WTC11 (cell line): ENCODE results near the gene RRAS. TPM values are rescaled to one million over a fixed set of nuclear protein-coding genes. Genes with fewer than 3 reads are reported as not detected.
"Not testable (repeated sequence)": the region's sequence is repeated elsewhere in the genome, so short reads cannot be mapped to it uniquely, and the experiment has no call there.

Source experiments
- ATAC-seq: fragments of 200-7000 bp; cut with Tn5 transposase; 2 replicates; pipeline ENCODE4 v1.10.0; 2021; ENCODE audit warnings: mild to moderate bottlenecking, moderate library complexity
- CTCF ChIA-PET: fragments of 300-600 bp; sonication (Branson Sonifier 250); formaldehyde crosslinking; loops from one replicate; lab custom pipeline; 2021; ENCODE audit warnings: antibody characterized with exemption; lab: Charles Lee
- POLR2A ChIA-PET: fragments of 350-600 bp; sonication (Branson Sonifier 250); formaldehyde crosslinking; loops from one replicate; lab custom pipeline; 2021; ENCODE audit warnings: antibody characterized with exemption; lab: Charles Lee
- DNase-seq: peaks from one replicate; pipeline ENCODE4 v3.0.0; 2021; ENCODE audit warnings: low spot score
- H3K27ac Mint-ChIP-seq: 2 replicates; pipeline ENCODE4 v1.8.0; 2021; ENCODE audit warnings: mixed read lengths
- H3K27me3 Mint-ChIP-seq: 2 replicates; pipeline ENCODE4 v1.8.0; 2021; ENCODE audit warnings: low read depth, mild to moderate bottlenecking, moderate library complexity, mixed read lengths
- H3K36me3 Mint-ChIP-seq: 2 replicates; pipeline ENCODE4 v1.8.0; 2021; ENCODE audit warnings: mixed read lengths
- H3K4me1 Mint-ChIP-seq: 2 replicates; pipeline ENCODE4 v1.8.0; 2022; ENCODE audit warnings: mixed read lengths
- H3K4me3 Mint-ChIP-seq: 2 replicates; pipeline ENCODE4 v1.8.0; 2021; ENCODE audit warnings: mild to moderate bottlenecking, moderate library complexity, mixed read lengths
- H3K9me3 Mint-ChIP-seq: 2 replicates; pipeline ENCODE4 v1.8.0; 2021; ENCODE audit warnings: mixed read lengths
- CBFB ChIP-seq: sonication (generic); formaldehyde crosslinking; IDR thresholded peaks from 2 replicates; pipeline ENCODE4 v1.8.1; 2022; ENCODE audit warnings: mild to moderate bottlenecking, low read depth, missing genetic modification reagents
- E2F4 ChIP-seq: sonication (generic); formaldehyde crosslinking; IDR thresholded peaks from 2 replicates; pipeline ENCODE4 v1.8.1; 2022; ENCODE audit warnings: low read depth, mild to moderate bottlenecking, moderate library complexity, missing genetic modification reagents, borderline replicate concordance
- ELF4 ChIP-seq: sonication (generic); formaldehyde crosslinking; IDR thresholded peaks from 2 replicates; pipeline ENCODE4 v1.8.1; 2022; ENCODE audit warnings: low read depth, mild to moderate bottlenecking, moderate library complexity, missing genetic modification reagents
- ERG ChIP-seq: fragments of 250-450 bp; sonication (Bioruptor Pico); IDR thresholded peaks from 2 replicates; pipeline ENCODE4 v1.8.0; 2021; ENCODE audit warnings: mild to moderate bottlenecking
- FOXP1 ChIP-seq: sonication (generic); formaldehyde crosslinking; IDR thresholded peaks from 2 replicates; pipeline ENCODE4 v1.8.0; 2022; ENCODE audit warnings: missing genetic modification reagents, mild to moderate bottlenecking, moderate library complexity, borderline replicate concordance
- GABPB1 ChIP-seq: sonication (generic); formaldehyde crosslinking; IDR thresholded peaks from 2 replicates; pipeline ENCODE4 v1.8.1; 2023; ENCODE audit warnings: mild to moderate bottlenecking, missing genetic modification reagents
- GTF2I ChIP-seq: fragments of 250-450 bp; sonication (Bioruptor Pico); conservative IDR thresholded peaks from 2 replicates; pipeline ENCODE4 v1.4.0; 2021; ENCODE audit warnings: mild to moderate bottlenecking
- HMGA2 ChIP-seq: fragments of 250-450 bp; sonication (Bioruptor Pico); IDR thresholded peaks from 2 replicates; pipeline ENCODE4 v1.4.0; 2021; ENCODE audit warnings: mild to moderate bottlenecking, moderate library complexity
- HMGXB4 ChIP-seq: sonication (generic); formaldehyde crosslinking; IDR thresholded peaks from 2 replicates; pipeline ENCODE4 v1.8.1; 2023; ENCODE audit warnings: mild to moderate bottlenecking, moderate library complexity, missing genetic modification reagents
- JAZF1 ChIP-seq: fragments of 250-450 bp; sonication (Bioruptor Pico); IDR thresholded peaks from 2 replicates; pipeline ENCODE4 v1.9.0; 2021; ENCODE audit warnings: moderate library complexity, mild to moderate bottlenecking, inconsistent platforms
- MXD4 ChIP-seq: fragments of 250-450 bp; sonication (Bioruptor Pico); IDR thresholded peaks from 2 replicates; pipeline ENCODE4 v1.8.0; 2021; ENCODE audit warnings: mild to moderate bottlenecking, moderate library complexity, borderline replicate concordance
- MYBL2 ChIP-seq: sonication (generic); formaldehyde crosslinking; IDR thresholded peaks from 2 replicates; pipeline ENCODE4 v1.8.1; 2023; ENCODE audit warnings: mild to moderate bottlenecking, moderate library complexity, missing genetic modification reagents
- NFATC4 ChIP-seq: fragments of 250-450 bp; sonication (Bioruptor Pico); IDR thresholded peaks from 2 replicates; pipeline ENCODE4 v1.9.0; 2021; ENCODE audit warnings: mild to moderate bottlenecking
- NFE2L1 ChIP-seq: sonication (generic); formaldehyde crosslinking; IDR thresholded peaks from 2 replicates; pipeline ENCODE4 v1.8.1; 2023; ENCODE audit warnings: missing genetic modification reagents
- NR3C1 ChIP-seq: sonication (generic); formaldehyde crosslinking; conservative IDR thresholded peaks from 2 replicates; pipeline ENCODE4 v1.8.1; 2023; ENCODE audit warnings: low read depth, mild to moderate bottlenecking, missing genetic modification reagents
- PREB ChIP-seq: sonication (generic); formaldehyde crosslinking; IDR thresholded peaks from 2 replicates; pipeline ENCODE4 v1.8.1; 2022; ENCODE audit warnings: mild to moderate bottlenecking, missing genetic modification reagents, moderate library complexity, borderline replicate concordance
- TCF7 ChIP-seq: sonication (generic); formaldehyde crosslinking; IDR thresholded peaks from 2 replicates; pipeline ENCODE4 v1.8.0; 2022; ENCODE audit warnings: mild to moderate bottlenecking, low read depth, missing genetic modification reagents, moderate library complexity
- ZBTB21 ChIP-seq: sonication (generic); formaldehyde crosslinking; IDR thresholded peaks from 2 replicates; pipeline ENCODE4 v1.8.1; 2023; ENCODE audit warnings: mild to moderate bottlenecking, missing genetic modification reagents, borderline replicate concordance
- ZBTB43 ChIP-seq: sonication (generic); formaldehyde crosslinking; IDR thresholded peaks from 2 replicates; pipeline ENCODE4 v1.8.1; 2023; ENCODE audit warnings: mild to moderate bottlenecking, missing genetic modification reagents
- ZMAT4 ChIP-seq: fragments of 250-450 bp; sonication (Bioruptor Pico); IDR thresholded peaks from 2 replicates; pipeline ENCODE4 v1.9.0; 2021; ENCODE audit warnings: mild to moderate bottlenecking
- ZNF138 ChIP-seq: sonication (generic); formaldehyde crosslinking; conservative IDR thresholded peaks from 2 replicates; pipeline ENCODE4 v1.8.1; 2022; ENCODE audit warnings: mild to moderate bottlenecking, moderate library complexity, missing genetic modification reagents
- ZNF232 ChIP-seq: sonication (generic); formaldehyde crosslinking; IDR thresholded peaks from 2 replicates; pipeline ENCODE4 v1.8.0; 2022; ENCODE audit warnings: mild to moderate bottlenecking, missing genetic modification reagents
- total RNA-seq: library from RNA; stranded (reverse); gene quantifications from 3 replicates; pipeline ENCODE4 v1.2.3, GENCODE V29; 2021

RRAS gene
- total RNA-seq, 1 experiment from 2014 or later = 11.4 TPM

GRCh38 chr19:49626226-49626625 is 13.7 kb downstream of the RRAS start:
- Mint-ChIP-seq H3K36me3 (peaks cover 33% of the 10 kb centered on the region), H3K27ac (no peak overlapping the region), H3K9me3 (no peaks in the 10 kb centered on the region), H3K27me3 (no peaks in the 10 kb centered on the region), H3K4me1 (peaks cover 7% of the 10 kb centered on the region), H3K4me3 (no peak overlapping the region)
- CTCF ChIA-PET = interaction anchor here (0.7 kb wide), 1 partner anchor 114 kb away, joined by 3 read pairs; no protein-coding TSS in a partner anchor
- DNase-seq (no peak), ATAC-seq (no peak)
- POLR2A ChIA-PET = no interaction called here
- no peak for TF ChIP-seq HMGXB4
- TF ChIP-seq NFE2L1 (CRISPR knock-in tag) = no peak
- no peak for TF ChIP-seq ZNF138
- no peak for TF ChIP-seq JAZF1
- TF ChIP-seq GTF2I (CRISPR knock-in tag) = no peak
- TF ChIP-seq NR3C1 = no peak
- no peak for TF ChIP-seq ZBTB21 (CRISPR knock-in tag)
- no peak for TF ChIP-seq TCF7 (CRISPR knock-in tag)
- TF ChIP-seq ZMAT4 (CRISPR knock-in tag) = no peak
- no peak for TF ChIP-seq MXD4
- no peak for TF ChIP-seq ELF4 (CRISPR knock-in tag)
- TF ChIP-seq ZNF232 = no peak
- no peak for TF ChIP-seq ERG
- TF ChIP-seq NFATC4 (CRISPR knock-in tag) = no peak

- TF ChIP-seq NR3C1 (no peak), PREB (CRISPR knock-in tag) (no peak), E2F4 (CRISPR knock-in tag) (no peak), ZBTB43 (CRISPR knock-in tag) (no peak), FOXP1 (CRISPR knock-in tag) (no peak), GABPB1 (no peak), MYBL2 (CRISPR knock-in tag) (no peak), TCF7 (CRISPR knock-in tag) (no peak), HMGA2 (no peak), MXD4 (no peak), CBFB (CRISPR knock-in tag) (no peak)
- Mint-ChIP-seq H3K36me3 (peaks cover 33% of the 10 kb centered on the region), H3K4me3 (no peak overlapping the region), H3K4me1 (no peaks in the 10 kb centered on the region), H3K9me3 (no peaks in the 10 kb centered on the region), H3K27ac (no peak overlapping the region), H3K27me3 (no peaks in the 10 kb centered on the region)
- CTCF ChIA-PET = interaction anchor here (0.7 to 1.3 kb wide), 3 partner anchors 15 to 113 kb away, joined by 3 to 4 read pairs (median 3); partner anchors contain the start of gene RRAS
- DNase-seq (no peak), ATAC-seq (peak; percentile 50; the same call in 1 of the 2 replicates)
- POLR2A ChIA-PET = interaction anchor here (0.5 to 1.1 kb wide), 2 partner anchors 15 to 65 kb away, joined by 3 to 5 read pairs; partner anchors contain the start of gene RRAS
These were observed 14.7 kb downstream of the RRAS start for GRCh38 chr19:49624967-49625910.

- ATAC-seq, H3K4me3 Mint-ChIP-seq, H3K9me3 Mint-ChIP-seq, POLR2A ChIA-PET, H3K27ac Mint-ChIP-seq, H3K27me3 Mint-ChIP-seq, H3K4me1 Mint-ChIP-seq, DNase-seq: not testable (repeated sequence)
- H3K36me3 Mint-ChIP-seq = peaks cover 63% of the 10 kb centered on the region
- CTCF ChIA-PET = interaction anchor here (1.6 kb wide), 1 partner anchor 48 kb away, joined by 4 read pairs; no protein-coding TSS in a partner anchor
These were observed 22.1 kb downstream of the RRAS start for GRCh38 chr19:49617860-49618259.
